OCI-LY1 (cell line): ENCODE measurements around the gene AFF4.

ENCODE experiments used
- EZH2 ChIP-seq: fragments of 200-600 bp; sonication (generic), shearing (Covaris generic); IDR thresholded peaks from 2 replicates; pipeline ENCODE4 v1.8.0; 2017; ENCODE audit warnings: borderline replicate concordance, mixed run types, mild to moderate bottlenecking, antibody characterized with exemption, low read length, moderate library complexity, mixed read lengths
- TF ChIP-seq, protein P1 (sequence below): fragments of 200-600 bp; sonication (generic), shearing (Covaris generic); IDR thresholded peaks from 2 replicates; pipeline ENCODE4 v1.5.1; 2017; ENCODE audit warnings: mild to moderate bottlenecking, antibody characterized with exemption, low read length, moderate library complexity, mixed read lengths

DNA sequence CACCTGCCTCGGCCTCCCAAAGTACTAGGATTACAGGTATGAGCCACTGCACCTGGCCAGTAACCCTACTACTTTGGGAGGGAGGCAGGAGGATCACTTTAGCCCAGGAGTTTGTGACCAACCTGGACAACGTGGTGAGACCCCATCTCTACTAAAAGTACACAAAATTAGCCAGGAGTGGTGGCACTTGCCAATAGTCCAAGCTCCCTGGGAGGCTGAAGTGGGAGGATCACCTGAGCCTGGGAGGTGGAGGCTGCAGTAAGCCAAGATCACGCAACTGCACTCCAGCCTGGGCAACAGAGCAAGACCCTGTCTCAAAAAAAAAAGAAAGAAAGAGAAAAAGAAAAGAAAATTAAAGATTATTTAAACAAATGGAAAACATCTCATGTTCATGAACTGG is 107.4 kb downstream of the AFF4 start:
- TF ChIP-seq, protein P1, sequence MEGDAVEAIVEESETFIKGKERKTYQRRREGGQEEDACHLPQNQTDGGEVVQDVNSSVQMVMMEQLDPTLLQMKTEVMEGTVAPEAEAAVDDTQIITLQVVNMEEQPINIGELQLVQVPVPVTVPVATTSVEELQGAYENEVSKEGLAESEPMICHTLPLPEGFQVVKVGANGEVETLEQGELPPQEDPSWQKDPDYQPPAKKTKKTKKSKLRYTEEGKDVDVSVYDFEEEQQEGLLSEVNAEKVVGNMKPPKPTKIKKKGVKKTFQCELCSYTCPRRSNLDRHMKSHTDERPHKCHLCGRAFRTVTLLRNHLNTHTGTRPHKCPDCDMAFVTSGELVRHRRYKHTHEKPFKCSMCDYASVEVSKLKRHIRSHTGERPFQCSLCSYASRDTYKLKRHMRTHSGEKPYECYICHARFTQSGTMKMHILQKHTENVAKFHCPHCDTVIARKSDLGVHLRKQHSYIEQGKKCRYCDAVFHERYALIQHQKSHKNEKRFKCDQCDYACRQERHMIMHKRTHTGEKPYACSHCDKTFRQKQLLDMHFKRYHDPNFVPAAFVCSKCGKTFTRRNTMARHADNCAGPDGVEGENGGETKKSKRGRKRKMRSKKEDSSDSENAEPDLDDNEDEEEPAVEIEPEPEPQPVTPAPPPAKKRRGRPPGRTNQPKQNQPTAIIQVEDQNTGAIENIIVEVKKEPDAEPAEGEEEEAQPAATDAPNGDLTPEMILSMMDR, result no peak
- TF ChIP-seq EZH2, result no peak
